Epithelial cell of proximal tubule (primary cell): ENCODE results near the gene HTR3D. TPM values are rescaled to one million over a fixed set of nuclear protein-coding genes. Genes with fewer than 3 reads are reported as not detected.
"Not testable (repeated sequence)": the region's sequence is repeated elsewhere in the genome, so short reads cannot be mapped to it uniquely, and the experiment has no call there.

Source experiments
- DNase-seq: peaks from one replicate; pipeline ENCODE4 v3.0.0-alpha.2; 2011; ENCODE audit warnings: low read depth
- H3K4me3 ChIP-seq: 2 replicates; pipeline ENCODE4 v1.5.1; 2011; ENCODE audit warnings: low read depth, mild to moderate bottlenecking, low read length
- total RNA-seq: library from RNA; depleted of rRNA; stranded (reverse); fragments of >200 nt; gene quantifications from 2 replicates; pipeline ENCODE4 v1.2.3, GENCODE V29; 2015
- TF ChIP-seq, protein P1 (sequence below): conservative IDR thresholded peaks from 2 replicates; pipeline ENCODE4 v1.5.1; 2012; ENCODE audit warnings: low read depth, mild to moderate bottlenecking, low read length

The HTR3D gene
- total RNA-seq, 1 donor from 2014 or later = not detected

DNA sequence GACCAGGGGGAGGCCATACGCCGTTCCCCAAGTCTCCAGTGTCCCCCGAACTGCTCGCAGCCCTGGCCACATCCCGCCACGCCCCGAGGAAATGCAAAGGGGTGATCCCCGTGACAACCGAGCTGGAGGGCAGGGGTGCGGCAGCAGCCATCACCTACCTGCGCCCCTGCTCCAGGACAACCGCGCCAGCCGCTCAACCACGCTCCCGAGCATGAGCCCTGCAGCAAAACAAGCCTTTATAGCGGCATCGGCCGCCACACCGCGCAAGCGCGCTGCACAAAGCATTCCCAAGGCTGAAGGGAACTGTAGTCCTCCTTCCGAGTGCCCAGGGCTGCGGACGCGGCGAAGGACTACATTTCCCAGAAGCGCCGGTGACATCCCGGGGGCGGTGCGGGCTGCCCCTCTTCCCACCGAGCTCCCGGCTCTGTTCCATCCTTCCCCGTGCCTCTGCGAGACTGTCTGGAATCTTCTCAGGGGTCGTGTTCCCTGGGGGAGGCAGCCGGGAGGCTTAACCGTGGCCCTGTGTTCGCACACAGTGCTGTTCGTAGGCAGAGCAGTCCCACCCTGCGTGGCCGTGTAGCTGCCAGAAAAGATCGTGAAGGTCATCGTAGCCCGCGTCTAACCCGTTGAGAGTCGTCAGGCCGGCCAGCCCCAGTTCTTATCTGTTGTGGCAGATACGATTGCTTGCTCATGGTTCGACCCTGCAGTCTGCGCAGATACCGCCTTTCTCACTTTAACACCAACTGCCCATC is 13.7 kb upstream of the HTR3D start, which contains the start of gene ABCC5:
Gene ABCC5, minus strand, starts transcription at position 213 of the 752 bp plus-strand sequence. CDS start 3,492 bp downstream, outside the sequence.
- peak within 1 kb of the TSS; percentile 91 for H3K4me3 ChIP-seq
- TF ChIP-seq, protein P1, sequence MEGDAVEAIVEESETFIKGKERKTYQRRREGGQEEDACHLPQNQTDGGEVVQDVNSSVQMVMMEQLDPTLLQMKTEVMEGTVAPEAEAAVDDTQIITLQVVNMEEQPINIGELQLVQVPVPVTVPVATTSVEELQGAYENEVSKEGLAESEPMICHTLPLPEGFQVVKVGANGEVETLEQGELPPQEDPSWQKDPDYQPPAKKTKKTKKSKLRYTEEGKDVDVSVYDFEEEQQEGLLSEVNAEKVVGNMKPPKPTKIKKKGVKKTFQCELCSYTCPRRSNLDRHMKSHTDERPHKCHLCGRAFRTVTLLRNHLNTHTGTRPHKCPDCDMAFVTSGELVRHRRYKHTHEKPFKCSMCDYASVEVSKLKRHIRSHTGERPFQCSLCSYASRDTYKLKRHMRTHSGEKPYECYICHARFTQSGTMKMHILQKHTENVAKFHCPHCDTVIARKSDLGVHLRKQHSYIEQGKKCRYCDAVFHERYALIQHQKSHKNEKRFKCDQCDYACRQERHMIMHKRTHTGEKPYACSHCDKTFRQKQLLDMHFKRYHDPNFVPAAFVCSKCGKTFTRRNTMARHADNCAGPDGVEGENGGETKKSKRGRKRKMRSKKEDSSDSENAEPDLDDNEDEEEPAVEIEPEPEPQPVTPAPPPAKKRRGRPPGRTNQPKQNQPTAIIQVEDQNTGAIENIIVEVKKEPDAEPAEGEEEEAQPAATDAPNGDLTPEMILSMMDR = no peak
- DNase-seq = no peak

DNA sequence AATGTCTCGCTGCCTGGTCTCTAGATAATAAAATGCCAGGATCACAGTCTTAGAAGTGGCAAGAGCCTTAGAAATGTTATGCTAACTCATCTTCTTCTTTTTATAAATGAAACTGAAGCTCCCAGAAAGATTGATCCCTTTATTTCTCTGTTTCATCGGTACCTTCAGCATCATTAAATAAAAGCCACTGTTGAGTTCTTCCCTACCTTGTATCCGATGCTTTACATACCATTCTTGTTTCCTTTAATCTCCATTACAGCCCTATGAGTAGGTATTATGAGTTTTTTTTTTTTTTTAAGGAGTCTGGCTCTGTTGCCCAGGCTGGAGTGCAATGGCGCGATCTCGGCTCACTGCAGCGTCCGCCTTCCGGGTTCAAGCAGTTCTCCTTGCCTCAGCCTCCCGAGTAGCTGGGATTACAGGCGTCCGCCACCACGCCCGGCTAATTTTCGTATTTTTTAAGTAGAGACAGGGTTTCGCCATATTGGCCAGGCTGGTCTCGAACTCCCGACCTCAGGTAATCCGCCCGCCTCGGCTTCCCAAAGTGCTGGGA is 13.0 kb upstream of the HTR3D start:
- TF ChIP-seq, protein P1 = no peak
- peak overlapping the region; percentile 91 for H3K4me3 ChIP-seq
- DNase-seq = no peak

DNA sequence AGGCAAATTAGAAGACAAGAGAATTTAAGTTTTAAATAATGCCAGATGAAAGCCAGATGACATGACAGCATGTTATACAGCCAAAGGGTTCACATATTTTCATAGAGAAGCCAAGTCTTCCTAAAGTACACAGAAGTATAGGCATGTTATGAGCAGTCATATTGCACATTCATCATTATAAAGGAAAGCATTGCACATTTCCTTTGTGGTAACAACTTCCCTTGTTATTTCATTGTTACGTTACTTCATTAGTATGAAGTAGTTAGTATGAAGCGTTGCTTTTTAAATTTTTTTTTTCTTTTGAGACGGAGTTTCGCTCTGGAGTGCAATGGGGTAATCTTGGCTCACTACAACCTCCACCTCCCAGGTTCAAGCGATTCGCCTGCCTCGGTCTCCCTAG is 9.2 kb upstream of the HTR3D start:
- TF ChIP-seq, protein P1 = no peak
- no peak overlapping the region for H3K4me3 ChIP-seq
- DNase-seq = no peak

DNA sequence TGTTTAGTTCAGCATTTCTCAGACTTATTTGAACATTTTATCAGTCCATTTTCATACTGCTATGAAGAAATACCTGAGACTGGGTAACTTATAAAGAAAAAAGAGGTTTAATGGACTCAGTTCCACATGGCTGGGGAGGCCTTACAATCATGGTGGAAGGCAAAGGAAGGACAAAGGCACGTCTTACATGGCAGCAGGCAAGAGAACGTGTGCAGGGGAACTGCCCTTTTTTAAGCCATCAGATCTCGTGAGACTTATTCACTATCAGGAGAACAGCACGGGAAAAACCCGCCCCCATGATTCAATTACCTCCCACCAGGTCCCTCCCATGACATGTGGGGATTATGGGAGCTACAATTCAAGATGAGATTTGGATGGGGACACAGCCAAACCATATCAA is 6.3 kb upstream of the HTR3D start:
- DNase-seq, H3K4me3 ChIP-seq: not testable (repeated sequence)

DNA sequence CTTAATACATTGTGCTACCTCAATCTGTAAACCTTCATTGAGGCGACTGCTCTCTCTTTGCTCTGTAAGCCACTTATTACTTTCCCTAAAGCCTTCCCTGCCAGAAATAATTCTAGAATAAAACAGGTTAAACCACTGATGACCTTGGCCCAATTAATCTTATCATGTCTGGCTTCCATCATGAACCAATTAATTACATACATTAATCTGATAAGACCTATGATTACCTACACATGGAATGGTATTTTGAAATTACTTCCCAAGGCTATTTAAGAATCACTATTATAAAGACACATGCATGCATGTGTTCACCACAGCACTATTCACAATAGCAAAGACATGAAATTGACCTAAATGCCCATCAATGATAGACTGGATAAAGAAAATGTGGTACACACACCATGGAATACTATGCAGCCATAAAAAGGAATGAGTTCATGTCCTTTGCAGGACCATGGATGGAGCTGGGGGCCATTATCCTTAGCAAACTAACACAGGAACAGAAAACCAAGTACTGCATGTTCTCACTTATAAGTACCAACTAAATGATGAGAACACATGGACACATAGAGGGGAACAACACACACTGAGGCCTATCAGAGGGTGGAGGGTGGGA is 3.2 kb upstream of the HTR3D start:
- not testable (repeated sequence) for H3K4me3 ChIP-seq, DNase-seq

DNA sequence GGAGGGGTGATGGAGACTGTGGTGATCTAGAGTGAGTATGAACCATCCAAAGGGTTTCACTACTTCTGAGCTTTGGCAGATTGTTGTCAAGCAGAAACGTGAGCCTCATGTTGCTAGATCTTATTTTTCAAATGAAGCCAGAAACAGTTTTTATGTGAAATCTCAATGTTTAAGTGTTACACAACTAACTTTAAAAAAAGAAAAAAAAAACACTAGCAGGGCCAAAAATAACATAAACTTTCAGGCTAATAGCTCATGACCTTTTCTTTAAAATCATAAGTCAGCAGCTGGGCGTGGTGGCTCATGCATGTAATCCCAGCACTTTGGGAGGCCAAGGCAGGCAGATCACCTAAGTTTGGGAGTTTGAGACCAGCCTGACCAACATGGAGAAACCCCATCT is 2.1 kb upstream of the HTR3D start:
- TF ChIP-seq, protein P1 = no peak
- no peak overlapping the region for H3K4me3 ChIP-seq
- DNase-seq = no peak

DNA sequence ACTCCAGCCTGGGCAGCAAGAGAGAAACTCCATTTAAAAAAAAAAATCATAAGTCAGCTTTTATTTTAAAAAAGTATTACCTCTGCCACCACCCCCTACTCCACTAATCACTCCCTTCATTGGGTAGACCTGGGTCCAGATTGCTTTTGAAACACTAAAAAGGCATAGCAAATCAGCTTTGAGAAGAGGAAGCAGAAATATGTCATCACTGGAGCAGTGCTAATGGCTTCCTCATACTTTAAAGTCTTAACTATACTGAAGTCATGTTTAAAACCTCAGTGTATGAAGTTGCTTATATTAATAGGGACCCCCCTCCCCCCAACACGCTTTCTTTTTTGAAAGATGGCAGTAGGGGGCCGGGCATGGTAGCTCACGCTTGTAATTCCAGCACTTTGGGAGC is 1.0 kb upstream of the HTR3D start:
- DNase-seq = no peak
- TF ChIP-seq, protein P1 = no peak
- no peak overlapping the region for H3K4me3 ChIP-seq

DNA sequence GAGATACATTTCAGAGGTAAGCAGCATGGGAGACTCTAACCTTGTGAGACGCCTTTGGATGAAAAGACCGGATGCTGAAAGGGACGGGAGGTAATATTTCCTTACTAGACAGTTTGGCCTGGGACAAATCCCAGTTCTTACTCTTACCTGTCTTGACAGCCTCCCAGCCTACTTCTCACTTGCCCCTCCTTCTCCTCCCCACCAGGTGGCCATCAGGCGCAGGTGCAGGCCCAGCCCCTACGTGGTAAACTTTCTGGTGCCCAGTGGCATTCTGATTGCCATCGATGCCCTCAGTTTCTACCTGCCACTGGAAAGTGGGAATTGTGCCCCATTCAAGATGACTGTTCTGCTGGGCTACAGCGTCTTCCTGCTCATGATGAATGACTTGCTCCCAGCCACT is 6.3 kb downstream of the HTR3D start:
- no peak overlapping the region for H3K4me3 ChIP-seq
- no peak for DNase-seq
- TF ChIP-seq, protein P1 = peak; percentile 21

DNA sequence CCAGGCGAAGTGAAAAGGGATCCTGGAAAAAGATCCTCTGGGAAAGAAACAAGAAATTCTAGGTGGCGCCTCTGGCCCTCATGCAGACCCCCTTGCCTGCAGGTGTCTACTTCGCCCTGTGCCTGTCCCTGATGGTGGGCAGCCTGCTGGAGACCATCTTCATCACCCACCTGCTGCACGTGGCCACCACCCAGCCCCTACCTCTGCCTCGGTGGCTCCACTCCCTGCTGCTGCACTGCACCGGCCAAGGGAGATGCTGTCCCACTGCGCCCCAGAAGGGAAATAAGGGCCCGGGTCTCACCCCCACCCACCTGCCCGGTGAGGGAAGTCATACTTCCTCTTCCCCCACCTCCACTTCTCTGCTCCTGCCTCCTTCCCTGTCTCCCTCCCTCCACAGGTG is 6.8 kb downstream of the HTR3D start:
- not testable (repeated sequence) for DNase-seq, H3K4me3 ChIP-seq
